GM19463 (cell line): Measurements from ENCODE around the gene SPATA7.

Experiments
- ATAC-seq: cut with Tn5 transposase; IDR thresholded peaks from one replicate; pipeline ENCODE4 v1.9.1; 2021; ENCODE audit warnings: mild to moderate bottlenecking, moderate library complexity; ENCODE audit not compliant: unreplicated experiment

SPATA7 gene

GRCh38 chr14:88481059-88481458 is 95.6 kb downstream of the SPATA7 start:
- no peak for ATAC-seq

GRCh38 chr14:88481794-88482193 is 96.3 kb downstream of the SPATA7 start:
- ATAC-seq, result no peak

GRCh38 chr14:88482524-88482923 is 97.1 kb downstream of the SPATA7 start:
- ATAC-seq, result no peak
